ENCODE data around the gene SCARB1.
"Not testable (repeated sequence)": the region's sequence is repeated elsewhere in the genome, so short reads cannot be mapped to it uniquely, and the experiment has no call there.

SCARB1 gene, protein sequence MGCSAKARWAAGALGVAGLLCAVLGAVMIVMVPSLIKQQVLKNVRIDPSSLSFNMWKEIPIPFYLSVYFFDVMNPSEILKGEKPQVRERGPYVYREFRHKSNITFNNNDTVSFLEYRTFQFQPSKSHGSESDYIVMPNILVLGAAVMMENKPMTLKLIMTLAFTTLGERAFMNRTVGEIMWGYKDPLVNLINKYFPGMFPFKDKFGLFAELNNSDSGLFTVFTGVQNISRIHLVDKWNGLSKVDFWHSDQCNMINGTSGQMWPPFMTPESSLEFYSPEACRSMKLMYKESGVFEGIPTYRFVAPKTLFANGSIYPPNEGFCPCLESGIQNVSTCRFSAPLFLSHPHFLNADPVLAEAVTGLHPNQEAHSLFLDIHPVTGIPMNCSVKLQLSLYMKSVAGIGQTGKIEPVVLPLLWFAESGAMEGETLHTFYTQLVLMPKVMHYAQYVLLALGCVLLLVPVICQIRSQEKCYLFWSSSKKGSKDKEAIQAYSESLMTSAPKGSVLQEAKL

DNA sequence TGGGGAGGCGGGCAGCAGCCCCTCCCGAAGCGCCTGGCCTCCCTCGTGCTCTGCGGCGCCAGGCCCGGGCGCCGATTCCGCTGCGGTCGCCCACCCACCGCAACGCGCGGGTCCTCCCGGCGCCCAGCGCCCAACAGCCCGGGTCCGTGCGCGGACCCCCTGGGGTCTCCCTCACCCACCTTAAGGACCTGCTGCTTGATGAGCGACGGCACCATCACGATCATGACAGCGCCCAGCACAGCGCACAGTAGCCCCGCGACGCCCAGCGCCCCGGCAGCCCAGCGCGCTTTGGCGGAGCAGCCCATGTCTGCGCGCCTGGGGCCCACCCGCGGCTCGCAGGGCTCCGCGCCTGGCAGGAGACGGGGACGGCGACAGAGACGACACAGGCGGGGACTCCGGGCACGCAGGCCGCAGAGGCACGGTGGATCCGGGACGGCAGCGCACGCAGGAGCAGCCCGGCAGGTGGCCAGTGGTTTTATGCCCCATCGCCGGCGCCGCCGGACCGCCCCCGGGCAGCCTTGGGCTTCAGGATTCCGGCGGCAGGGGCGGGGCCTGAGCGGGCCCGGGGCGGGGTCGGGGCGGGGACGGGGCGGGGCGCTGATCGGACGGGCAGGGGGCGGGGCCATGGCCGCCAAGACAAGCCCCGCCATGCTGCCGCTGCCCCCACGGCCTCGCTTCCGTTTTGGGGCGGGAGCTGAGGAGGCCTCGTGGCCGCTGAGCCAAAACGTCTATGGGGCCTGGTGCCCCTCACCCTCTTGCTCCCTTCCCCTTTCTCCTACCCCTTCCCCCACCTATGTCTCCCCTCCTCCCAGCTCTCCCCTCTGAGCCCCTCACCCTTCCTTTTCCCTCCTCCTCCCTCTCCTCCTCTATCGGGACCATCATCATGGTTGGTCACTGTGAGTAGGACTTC lies at the start of gene SCARB1:
SCARB1 (minus strand) TSS at position 449 of the 910 bp plus-strand sequence; CDS start at position 305, 144 bp downstream.
- DNase-seq = peak; percentile 85

DNA sequence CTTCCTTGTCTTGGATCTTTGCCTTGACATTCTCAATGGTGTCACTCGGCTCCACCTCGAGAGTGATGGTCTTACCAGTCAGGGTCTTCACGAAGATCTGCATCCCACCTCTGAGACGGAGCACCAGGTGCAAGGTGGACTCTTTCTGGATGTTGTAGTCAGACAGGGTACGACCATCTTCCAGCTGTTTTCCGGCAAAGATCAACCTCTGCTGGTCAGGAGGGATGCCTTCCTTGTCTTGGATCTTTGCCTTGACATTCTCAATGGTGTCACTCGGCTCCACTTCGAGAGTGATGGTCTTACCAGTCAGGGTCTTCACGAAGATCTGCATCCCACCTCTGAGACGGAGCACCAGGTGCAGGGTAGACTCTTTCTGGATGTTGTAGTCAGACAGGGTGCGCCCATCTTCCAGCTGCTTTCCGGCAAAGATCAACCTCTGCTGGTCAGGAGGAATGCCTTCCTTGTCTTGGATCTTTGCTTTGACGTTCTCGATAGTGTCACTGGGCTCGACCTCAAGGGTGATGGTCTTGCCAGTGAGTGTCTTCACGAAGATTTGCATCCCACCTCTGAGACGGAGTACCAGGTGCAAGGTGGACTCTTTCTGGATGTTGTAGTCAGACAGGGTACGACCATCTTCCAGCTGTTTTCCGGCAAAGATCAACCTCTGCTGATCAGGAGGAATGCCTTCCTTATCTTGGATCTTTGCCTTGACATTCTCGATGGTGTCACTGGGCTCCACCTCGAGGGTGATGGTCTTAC lies 49.0 kb upstream of the SCARB1 start:
- DNase-seq = not testable (repeated sequence)

DNA sequence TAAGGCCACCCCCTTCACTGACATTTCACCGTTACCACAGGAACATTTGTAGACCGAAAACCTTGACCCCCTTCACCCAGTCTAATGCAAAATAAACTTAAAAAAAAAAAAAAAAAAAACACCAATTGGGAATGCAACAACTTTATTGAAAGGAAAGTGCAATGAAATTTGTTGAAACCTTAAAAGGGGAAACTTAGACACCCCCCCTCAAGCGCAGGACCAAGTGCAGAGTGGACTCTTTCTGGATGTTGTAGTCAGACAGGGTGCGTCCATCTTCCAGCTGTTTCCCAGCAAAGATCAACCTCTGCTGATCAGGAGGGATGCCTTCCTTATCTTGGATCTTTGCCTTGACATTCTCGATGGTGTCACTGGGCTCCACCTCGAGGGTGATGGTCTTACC lies 47.9 kb upstream of the SCARB1 start:
- not testable (repeated sequence) for DNase-seq

DNA sequence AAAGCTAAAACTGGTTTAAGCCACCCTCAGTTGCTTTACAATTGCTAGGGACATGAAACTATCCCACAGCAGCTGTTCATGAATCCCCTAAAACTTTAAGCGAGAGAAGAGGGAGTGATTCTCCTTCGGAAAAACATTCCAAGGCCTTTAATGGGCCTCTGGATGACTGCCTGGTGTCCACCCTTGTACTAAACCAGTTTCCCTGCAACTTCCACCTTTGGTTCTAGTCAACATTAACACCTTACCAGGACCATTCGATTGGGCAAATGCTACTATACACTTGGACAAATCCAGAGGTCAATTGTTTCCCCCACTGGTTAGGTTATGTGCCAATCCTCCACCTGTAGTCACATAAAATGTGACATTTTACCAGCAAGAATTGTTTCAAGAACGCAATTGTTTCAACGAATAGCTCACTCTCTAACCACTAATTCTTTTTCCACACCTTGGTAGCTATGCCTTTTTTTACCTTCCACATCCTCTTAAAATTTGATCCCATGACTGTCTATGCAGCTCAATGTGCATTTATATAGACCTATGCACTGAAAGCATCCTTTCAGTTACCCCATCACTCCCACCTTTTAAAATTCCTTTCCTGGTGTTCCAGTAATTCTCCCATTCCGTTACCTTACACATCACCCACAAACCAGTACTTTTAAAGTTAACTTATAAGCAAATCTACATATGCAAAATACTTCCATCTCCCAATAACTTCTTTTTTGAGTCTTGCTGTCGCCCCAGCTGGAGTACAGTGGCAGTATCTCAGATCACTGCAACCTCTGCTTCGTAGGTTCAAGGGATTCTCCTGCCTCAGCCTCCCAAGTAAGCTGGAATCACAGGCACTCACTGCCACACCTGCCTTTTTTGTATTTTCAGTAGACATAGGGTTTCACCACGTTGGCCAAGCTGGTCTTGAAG lies 47.2 kb upstream of the SCARB1 start:
- no peak for DNase-seq

DNA sequence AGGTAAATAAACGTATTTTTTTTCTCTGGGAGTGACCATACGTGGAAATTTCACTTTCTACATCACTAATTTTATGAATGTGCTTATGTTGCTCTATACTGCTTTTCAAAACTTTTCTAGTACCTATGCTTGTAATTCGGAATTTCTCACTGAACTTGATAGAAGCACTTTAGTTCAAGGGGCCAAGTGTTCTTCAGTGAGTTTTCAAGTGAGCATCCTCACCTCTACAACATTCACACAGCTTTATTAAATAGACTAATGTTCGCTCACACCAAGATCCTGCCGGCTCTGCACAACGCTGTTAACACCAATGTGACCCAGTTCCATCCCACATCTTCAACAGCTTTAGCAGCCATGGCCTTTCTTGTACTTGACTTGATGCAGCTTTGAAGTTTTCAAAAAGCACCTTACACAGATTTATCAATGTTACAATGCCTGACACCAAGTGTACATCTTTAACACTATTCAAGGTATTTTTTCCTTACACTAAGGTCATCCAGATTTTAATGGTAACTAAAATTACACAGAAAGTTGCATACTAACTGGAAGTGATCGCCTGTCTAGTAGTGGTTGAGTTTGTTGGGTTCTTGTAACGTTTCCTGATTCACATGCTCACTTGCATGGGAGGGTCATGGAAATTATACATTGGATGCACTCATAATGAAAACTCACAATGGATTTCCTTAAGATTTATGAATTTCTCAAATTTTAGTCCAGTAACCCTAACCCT lies 46.3 kb upstream of the SCARB1 start:
- DNase-seq = no peak

DNA sequence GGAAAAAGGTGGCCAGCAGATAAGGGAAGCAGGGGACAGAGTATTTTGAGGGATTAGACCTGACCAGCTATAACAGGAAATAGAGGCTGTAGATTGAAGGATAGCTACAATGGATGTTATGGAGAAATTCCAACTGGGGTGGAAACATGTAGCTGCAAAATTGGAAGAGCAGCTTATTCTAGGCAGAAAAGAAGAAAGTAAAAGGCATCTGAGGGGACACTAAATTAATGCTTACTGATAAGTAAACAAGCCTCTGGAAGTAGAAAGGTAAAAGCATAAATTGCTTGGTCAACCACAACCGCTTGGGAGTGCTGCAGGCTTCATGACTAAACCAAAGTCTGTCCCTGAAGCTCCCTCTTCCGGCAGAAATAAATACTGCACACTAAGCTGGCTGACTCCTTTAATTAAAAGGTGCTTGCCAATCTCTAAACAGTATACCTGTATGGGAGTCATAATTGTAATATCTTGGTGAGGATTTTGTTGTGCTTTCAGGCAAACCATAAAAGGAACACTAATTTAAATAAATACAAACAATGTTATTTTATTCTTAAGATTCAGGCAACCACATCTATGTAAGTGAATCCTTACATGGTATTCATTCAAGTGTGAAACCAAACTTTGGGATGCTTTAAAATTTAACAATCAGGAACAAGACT lies 43.1 kb upstream of the SCARB1 start:
- no peak for DNase-seq

DNA sequence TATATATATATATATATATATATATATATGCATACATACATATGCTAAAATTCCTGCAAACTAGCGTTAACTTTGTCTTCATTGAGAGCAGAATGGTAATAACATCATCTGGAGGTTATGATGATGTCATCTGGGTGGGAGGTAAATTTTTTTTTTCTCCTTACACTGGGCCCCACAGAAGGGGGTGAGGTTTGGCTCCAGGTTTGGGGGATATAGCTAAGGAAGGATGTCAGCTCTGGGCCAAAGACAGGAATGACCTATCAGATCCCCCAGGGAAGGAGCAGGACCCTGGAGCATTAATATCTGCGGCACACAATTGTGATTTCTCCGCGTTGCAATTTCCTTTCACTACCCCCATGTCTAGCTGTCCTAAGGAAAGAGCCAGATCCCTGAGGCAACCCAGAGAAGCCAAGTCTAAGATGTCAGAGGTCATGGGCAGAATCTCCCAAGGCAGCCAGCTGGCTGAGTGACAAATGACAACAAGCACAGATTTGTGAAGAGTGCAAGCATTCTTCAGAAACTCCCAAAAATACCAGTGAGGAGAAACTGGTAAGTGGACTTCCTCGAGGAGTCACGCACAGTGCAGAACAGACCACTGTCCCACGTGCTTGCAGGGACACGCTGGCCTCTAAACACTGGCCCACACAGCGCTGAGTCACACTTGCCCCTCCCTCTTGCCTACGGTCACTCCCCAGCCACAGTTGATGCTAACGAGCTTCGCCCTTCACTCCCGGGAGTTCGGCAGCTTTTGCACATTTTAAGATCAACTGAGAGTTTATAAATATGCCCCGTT lies 40.8 kb upstream of the SCARB1 start:
- DNase-seq = peak; percentile 51

DNA sequence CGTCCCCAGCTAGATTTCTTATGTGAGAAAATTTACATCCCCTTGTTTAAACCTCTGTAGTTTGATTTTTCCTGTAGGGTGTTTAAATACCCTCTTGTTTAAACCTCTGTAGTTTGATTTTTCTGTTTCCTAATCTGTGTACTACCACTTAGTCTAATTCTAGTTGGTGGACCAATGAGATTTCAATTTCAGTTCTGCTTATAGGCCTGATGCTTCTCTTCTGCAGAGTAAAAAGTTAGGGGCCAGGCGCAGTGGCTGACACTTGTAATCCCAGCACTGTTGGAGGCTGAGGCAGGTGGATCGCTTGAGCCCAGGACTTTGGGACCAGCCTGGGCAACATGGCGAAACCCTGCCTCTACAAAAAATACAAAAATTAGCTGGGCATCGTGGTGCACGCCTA lies 39.3 kb upstream of the SCARB1 start:
- DNase-seq = no peak

DNA sequence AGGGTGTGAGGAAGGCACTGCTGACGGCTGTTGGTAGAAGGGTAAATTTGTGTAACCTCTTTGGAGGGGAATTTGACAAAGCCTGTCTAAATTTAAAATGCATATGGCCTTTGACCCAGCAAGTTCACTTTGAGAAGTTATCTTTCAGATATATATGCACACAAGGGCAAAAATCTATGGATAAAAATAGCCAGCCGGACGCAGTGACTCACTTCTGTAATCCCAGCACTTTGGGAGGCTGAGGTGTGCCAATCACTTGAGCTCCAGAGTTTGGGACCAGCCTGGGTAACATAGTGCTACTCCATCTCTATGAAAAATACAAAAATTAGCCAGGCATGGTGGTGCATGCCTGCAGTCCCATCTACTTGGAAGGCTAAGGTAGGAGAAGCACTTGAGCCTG lies 37.3 kb upstream of the SCARB1 start:
- no peak for DNase-seq

DNA sequence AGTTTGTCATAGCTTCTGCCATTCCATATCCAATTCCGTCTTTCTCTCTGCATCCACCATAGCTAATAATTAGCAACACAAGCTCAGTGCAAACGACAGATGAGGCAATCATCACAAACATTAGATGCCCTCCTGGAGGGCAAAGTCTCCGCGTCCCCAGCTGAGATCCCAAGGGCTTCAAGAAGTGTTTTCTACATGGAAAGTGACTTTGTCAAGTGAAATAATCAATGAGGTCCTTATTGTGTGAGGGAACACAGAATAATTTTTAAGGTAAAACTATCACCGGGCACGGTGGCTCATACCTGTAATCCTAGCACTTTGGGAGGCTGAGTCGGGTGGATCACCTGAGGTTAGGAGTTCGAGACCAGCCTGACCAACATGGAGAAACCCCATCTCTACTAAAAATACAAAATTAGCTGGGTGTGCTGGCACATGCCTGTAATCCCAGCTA lies 36.7 kb upstream of the SCARB1 start:
- DNase-seq = peak; percentile 30

DNA sequence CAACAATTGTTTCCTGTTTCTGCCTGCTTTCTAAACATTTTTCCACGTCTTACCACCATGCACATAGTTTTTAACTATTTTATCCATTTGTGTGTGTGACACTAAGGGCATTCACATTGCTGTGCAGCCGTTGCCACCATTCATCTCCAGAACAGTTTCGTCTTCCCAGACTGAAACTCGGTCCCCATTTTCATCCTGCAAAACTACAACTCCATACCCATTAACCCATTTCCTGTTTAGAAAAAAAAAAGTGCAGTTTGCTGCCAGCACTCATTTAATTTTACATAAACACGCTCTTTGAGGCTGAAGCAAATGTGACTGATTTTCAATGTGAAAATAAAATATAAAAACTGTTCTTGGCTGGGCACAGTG lies 35.2 kb upstream of the SCARB1 start:
- no peak for DNase-seq

DNA sequence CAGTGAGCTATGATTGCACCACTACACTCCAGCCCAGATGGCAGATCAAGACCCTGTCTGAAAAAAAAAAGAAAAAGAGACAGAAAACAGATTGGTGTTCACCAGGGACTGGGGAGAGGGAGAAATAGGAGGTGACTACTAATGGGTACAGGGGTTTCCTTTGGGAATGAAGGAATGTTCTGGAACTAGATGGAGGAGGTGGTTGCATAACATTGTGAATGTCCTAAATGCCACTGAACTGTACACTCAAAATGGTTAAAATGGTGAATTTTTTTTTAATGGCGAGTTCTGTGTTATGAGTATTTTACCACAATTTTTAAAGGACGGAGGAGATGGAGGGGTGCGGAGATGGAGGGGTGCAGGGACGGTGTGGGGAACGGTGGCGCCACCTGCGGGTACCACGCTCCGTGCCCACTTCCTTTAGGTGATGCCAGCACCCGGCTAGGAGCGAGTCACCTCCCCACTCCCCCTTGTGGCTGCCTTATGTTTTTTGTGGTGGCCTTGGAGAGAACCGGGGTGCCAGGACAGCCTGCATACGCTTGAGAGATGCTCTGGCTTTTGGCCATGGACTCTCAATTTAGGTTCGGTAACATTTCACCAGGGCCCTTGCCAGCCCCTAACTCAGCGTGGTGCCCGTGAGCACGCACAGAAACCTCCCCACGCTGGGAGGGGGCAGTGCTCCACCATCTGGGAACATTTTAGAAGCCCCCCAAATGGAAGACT lies 34.7 kb upstream of the SCARB1 start:
- peak; percentile 37 for DNase-seq

DNA sequence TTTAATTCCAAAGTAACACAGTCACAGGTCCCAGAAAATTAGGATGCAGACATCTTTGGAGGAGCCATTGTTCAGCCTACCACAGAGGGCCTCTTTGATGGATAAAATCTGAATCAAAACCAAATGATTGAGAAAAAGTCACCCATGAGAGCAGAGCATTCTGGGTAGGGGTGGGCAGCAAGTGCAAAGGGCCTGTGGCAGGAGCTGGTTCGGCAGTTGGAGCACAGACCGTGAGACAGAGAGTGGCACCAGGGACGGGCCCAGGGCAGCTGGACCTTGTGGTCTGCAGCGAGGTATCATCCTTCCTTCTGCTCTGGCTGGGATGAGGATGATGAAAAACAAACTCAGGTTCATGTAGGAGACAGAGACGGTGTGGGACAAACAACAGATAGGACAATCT lies 32.8 kb upstream of the SCARB1 start:
- DNase-seq = no peak

DNA sequence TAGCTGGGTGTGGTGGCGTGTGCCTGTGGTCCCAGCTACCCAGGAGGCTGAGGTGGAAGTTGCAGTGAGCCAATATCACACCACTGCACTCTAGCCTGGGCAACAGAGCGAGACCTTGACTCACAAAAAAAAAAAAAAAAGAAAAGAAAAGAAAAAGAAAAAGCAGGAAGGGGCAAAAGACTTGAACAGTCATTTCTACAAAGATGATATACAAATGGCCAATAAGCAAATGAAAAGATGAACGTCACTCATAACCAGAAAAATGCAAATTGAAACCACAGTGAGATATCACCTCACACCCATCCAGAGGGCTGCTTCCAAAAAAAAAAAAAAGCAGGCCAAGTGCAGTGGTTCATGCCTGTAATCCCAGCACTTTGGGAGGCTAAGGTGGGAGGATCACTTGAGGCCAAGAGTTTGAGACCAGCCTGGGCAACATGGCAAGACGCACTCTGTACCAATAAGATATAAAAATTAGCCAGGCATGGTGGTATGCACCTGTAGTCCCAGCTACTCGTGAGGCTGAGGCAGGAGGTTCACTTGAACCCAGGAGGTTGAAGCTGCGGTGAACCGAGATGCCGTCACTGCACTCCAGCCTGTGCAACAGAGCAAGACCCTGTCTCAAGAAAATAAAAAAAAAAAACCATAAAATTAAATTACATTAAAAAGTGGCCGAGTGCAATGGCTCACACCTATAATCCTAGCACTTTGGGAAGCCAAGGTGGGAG lies 30.3 kb upstream of the SCARB1 start:
- DNase-seq = no peak

DNA sequence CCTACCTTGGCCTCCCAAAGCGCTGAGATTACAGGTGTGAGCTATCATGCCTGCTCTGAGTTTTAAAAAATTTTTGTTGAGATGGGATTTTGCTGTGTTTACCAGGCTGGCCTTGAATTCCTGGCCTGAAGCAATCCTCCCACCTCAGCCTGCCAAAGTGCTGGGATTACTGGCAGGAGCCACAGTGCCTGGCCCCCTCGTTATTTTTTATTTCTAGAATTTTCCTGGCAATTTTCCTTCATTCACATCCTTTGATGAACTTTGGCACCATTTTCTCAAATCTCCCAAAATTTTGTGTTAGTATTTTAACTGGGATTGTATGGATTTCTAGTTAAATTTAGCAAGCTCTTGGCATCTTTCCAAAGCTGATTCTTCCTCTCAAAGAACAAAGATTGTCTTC lies 24.6 kb upstream of the SCARB1 start:
- DNase-seq = no peak

DNA sequence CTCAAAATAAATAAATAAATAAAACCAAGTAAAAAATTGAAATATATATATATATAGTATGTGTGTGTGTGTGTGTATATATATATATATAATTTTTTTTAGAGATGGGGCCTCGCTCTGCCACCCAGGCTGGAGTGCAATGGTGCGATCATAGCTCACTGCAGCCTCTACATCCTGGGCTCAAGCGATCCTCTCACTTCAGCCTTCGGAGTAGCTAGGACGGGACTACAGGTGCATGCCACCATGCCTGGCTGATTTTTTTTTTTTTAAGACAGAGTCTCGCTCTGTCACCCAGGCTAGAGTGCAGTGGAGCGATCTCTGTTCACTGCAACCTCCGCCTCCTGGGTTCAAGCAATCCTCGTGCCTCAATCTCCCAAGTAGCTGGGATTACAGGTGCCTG lies 24.1 kb upstream of the SCARB1 start:
- DNase-seq = not testable (repeated sequence)

DNA sequence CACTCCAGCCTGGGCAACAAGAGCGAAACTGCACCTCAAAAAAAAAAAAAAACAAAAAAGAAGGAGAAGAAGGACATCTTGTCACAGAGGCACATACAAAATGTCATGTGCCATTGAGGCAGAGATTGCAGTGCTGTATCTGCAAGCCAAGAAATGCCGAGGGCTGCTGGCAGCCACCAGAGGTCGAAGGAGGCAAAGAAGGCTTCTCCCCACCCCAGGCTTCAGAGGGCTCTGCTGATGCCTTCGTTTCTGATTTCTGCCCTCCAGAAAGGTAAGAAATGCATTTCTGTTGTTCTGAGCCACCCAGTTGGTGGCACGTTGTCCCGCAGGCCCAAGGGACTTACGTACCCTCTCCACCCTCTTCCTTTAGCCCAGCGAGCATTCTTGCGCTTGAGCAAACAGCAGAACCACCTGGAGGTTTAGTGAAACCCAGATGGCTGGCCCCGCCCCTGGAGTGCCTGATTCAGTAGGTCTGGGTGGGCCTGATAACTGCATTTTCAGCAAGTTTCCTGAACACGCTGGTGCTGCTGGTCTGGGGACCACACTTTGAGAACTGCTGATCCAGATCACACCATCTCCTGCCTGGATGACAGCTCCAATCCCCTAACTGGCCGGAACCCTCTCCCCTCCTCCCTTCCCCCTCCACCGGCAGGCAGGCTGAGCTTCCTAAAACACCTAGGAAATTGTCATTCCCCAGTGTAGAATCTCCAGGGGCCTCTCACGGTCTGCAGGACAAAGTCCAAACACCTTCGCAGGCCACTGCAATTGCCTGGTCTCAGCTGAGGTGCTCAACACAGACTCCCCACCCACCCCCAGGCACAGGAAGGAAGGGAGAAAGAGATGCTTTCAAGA lies 21.1 kb upstream of the SCARB1 start:
- DNase-seq = peak; percentile 62
